HEK293 (cell line): Measurements from ENCODE around the gene INO80B.

Experiments
- CTCF ChIA-PET: fragments of 350-600 bp; formaldehyde crosslinking; extraction: SDS; loops from one replicate; lab custom pipeline; 2021; ENCODE audit warnings: antibody characterized with exemption; lab: Yijun Ruan, JAX
- POLR2A ChIA-PET: fragments of 300-600 bp; formaldehyde crosslinking; extraction: SDS; loops from one replicate; lab custom pipeline; 2020; ENCODE audit warnings: antibody characterized with exemption, inconsistent platforms; lab: Yijun Ruan, JAX
- H3K27ac ChIP-seq: fragments of 200-500 bp; sonication (Bioruptor generic); 2 replicates; pipeline ENCODE4 v1.5.1; 2014; ENCODE audit warnings: low read depth, low read length, control low read depth, inconsistent platforms; ENCODE audit errors: extremely low read depth
- H3K36me3 ChIP-seq, 2 experiments: fragments of 200-500 bp in 1 of 2; sonication (Bioruptor generic) in 1 of 2; 1 replicate in 1 of 2; 2 replicates in 1 of 2; pipeline ENCODE4 v1.5.1; 2014 to 2017; ENCODE audit warnings: inconsistent platforms in 2 of 2, low read length in 2 of 2; ENCODE audit not compliant: control insufficient read depth in 2 of 2, insufficient read depth in 1 of 2
- H3K4me1 ChIP-seq: fragments of 200-500 bp; sonication (Bioruptor generic); 2 replicates; pipeline ENCODE4 v1.5.1; 2014; ENCODE audit warnings: mild to moderate bottlenecking, low read length, inconsistent platforms; ENCODE audit not compliant: control insufficient read depth, insufficient read depth
- H3K4me3 ChIP-seq: 2 replicates; pipeline ENCODE4 v1.5.1; 2011; ENCODE audit warnings: low read depth, mild to moderate bottlenecking, control low read depth, low read length, moderate library complexity
- H3K9me3 ChIP-seq: fragments of 200-500 bp; sonication (Bioruptor generic); 2 replicates; pipeline ENCODE4 v1.5.1; 2014; ENCODE audit warnings: low read depth, low read length, inconsistent platforms; ENCODE audit not compliant: control insufficient read depth, insufficient read depth
- GFI1B ChIP-seq: fragments of 450-650 bp; formaldehyde crosslinking; IDR thresholded peaks from 2 replicates; pipeline ENCODE4 v1.5.1; 2016; ENCODE audit warnings: missing biosample characterization, missing genetic modification characterization
- SP7 ChIP-seq: fragments of 450-650 bp; formaldehyde crosslinking; IDR thresholded peaks from 2 replicates; pipeline ENCODE4 v1.5.1; 2016; ENCODE audit warnings: missing biosample characterization, missing genetic modification characterization
- ZFP41 ChIP-seq: fragments of 450-650 bp; formaldehyde crosslinking; IDR thresholded peaks from 2 replicates; pipeline ENCODE4 v1.5.1; 2016; ENCODE audit warnings: missing biosample characterization, missing genetic modification characterization, borderline replicate concordance
- ZNF138 ChIP-seq: fragments of 450-650 bp; formaldehyde crosslinking; IDR thresholded peaks from 2 replicates; pipeline ENCODE4 v1.5.1; 2016; ENCODE audit warnings: missing biosample characterization, missing genetic modification characterization, borderline replicate concordance
- ZNF530 ChIP-seq: fragments of 450-650 bp; formaldehyde crosslinking; IDR thresholded peaks from 2 replicates; pipeline ENCODE4 v1.5.1; 2016; ENCODE audit warnings: low read depth, missing biosample characterization, missing genetic modification characterization
- ZNF596 ChIP-seq: fragments of 450-650 bp; IDR thresholded peaks from 2 replicates; pipeline ENCODE4 v1.5.0; 2018; ENCODE audit warnings: missing biosample characterization, mild to moderate bottlenecking, missing genetic modification characterization, moderate library complexity
- ZNF776 ChIP-seq: fragments of 450-650 bp; formaldehyde crosslinking; IDR thresholded peaks from 2 replicates; pipeline ENCODE4 v1.5.0; 2017; ENCODE audit warnings: missing biosample characterization, missing genetic modification characterization, borderline replicate concordance
- TF ChIP-seq, protein P1 (sequence below): fragments of 450-650 bp; formaldehyde crosslinking; IDR thresholded peaks from 2 replicates; pipeline ENCODE4 v1.5.1; 2016; ENCODE audit warnings: missing biosample characterization, missing genetic modification characterization
- TF ChIP-seq, protein P2 (sequence below): IDR thresholded peaks from 2 replicates; pipeline ENCODE4 v1.6.1; 2011; ENCODE audit warnings: mild to moderate bottlenecking, low read depth, low read length, borderline replicate concordance
- TF ChIP-seq, protein P3 (sequence below): fragments of 450-650 bp; formaldehyde crosslinking; IDR thresholded peaks from 2 replicates; pipeline ENCODE4 v1.5.1; 2016; ENCODE audit warnings: missing biosample characterization, missing genetic modification characterization
- TF ChIP-seq, protein P4 (sequence below): fragments of 450-650 bp; IDR thresholded peaks from 2 replicates; pipeline ENCODE4 v1.5.1; 2018; ENCODE audit warnings: missing biosample characterization, mild to moderate bottlenecking, missing genetic modification characterization
- TF ChIP-seq, protein P5 (sequence below): fragments of 450-650 bp; formaldehyde crosslinking; IDR thresholded peaks from 2 replicates; pipeline ENCODE4 v1.5.1; 2016; ENCODE audit warnings: missing biosample characterization, missing genetic modification characterization
- TF ChIP-seq, protein P6 (sequence below): fragments of 450-650 bp; formaldehyde crosslinking; IDR thresholded peaks from 2 replicates; pipeline ENCODE4 v1.5.1; 2016; ENCODE audit warnings: missing biosample characterization, missing genetic modification characterization

Gene INO80B

DNA sequence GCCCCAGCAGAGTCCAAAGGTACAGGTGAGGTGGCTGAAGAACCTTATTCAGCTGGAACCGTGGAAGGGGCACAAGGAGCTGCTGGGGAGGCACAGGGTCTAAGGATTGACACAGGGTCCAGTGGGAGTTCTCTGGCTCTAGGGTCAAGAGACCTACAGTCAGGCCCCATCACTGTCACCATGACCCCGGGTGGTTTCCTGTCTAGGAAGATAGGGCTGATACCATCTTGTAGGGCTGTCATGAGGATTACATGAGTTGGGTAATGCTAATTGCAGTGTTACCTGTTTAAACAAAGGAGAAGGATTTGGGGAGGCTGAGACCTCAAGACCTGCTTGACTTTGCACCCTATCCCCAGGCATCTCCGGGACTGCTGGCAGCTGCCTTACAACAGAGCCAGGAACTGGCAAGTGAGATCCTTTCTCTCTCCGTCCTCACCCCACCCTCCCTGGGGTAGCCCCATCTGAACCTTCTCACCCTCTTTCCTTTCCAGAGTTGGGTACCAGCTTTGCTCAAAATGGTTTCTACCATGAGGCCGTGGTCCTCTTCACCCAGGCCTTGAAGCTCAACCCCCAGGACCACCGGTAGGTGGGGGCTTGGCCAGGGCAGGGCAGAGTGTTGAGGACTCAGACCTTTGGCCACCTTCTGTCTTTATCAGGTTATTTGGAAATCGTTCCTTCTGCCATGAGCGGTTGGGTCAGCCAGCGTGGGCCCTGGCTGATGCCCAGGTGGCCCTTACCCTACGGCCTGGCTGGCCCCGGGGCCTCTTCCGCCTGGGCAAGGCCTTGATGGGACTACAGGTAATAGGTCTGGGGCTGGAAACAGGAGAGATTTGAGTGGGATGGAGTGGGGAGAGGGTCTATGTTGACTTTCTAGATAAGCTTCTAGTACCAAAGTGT lies 37.0 kb downstream of the INO80B start:
- POLR2A ChIA-PET = no interaction called here
- TF ChIP-seq ZFP41 (tag by site-specific recombination) (no peak), ZNF138 (tag by site-specific recombination) (no peak), GFI1B (tag by site-specific recombination) (no peak), SP7 (tag by site-specific recombination) (no peak)
- TF ChIP-seq, protein P1, sequence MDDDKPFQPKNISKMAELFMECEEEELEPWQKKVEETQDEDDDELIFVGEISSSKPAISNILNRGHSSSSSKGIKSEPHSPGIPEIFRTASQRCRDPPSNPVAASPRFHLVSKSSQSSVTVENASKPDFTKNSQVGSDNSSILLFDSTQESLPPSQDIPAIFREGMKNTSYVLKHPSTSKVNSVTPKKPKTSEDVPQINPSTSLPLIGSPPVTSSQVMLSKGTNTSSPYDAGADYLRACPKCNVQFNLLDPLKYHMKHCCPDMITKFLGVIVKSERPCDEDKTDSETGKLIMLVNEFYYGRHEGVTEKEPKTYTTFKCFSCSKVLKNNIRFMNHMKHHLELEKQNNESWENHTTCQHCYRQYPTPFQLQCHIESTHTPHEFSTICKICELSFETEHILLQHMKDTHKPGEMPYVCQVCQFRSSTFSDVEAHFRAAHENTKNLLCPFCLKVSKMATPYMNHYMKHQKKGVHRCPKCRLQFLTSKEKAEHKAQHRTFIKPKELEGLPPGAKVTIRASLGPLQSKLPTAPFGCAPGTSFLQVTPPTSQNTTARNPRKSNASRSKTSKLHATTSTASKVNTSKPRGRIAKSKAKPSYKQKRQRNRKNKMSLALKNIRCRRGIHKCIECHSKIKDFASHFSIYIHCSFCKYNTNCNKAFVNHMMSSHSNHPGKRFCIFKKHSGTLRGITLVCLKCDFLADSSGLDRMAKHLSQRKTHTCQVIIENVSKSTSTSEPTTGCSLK (tag by site-specific recombination) = no peak
- Histone ChIP-seq H3K4me3 (no peak overlapping the region), H3K27ac (no peak overlapping the region), H3K9me3 (no peaks in the 10 kb centered on the region), H3K36me3 (peaks cover 2 to 62% of the 10 kb centered on the region in 2 experiments; a peak in 2 of 3 replicates), H3K4me1 (no peaks in the 10 kb centered on the region)
- CTCF ChIA-PET = interaction anchor here (0.7 to 2.7 kb wide), 3 partner anchors 10 to 95 kb away, joined by 3 to 16 read pairs (median 3); no protein-coding TSS in a partner anchor

DNA sequence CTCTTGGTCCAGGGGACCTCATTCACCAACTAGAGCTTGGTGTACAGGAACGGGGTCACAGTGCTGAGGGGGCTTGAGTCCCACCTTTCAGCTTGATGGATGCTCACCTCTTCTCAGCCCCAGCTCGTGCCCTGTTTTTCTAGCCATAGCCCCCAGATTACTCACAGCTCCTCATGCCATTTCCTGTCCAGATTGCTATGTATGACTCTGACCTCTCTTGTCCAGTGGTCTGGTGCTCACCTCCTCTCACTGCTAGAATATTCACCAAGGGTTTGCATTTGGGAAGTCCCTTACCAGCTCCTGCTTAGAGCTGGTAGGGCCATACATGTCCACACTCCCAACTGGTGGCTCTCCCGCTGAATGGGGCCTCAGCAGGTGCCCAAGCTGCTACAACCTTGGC lies 38.7 kb downstream of the INO80B start:
- ChIA-PET CTCF (interaction anchor here (0.7 to 2.7 kb wide), 3 partner anchors 13 to 246 kb away, joined by 3 to 16 read pairs (median 3); no protein-coding TSS in a partner anchor), POLR2A (interaction anchor here (1.3 kb wide), 1 partner anchor 13 kb away, joined by 5 read pairs; the partner anchor contains the start of gene PCGF1)
- TF ChIP-seq ZNF596 (tag by site-specific recombination) = no peak
- no peak for TF ChIP-seq GFI1B (tag by site-specific recombination)
- TF ChIP-seq, protein P2, sequence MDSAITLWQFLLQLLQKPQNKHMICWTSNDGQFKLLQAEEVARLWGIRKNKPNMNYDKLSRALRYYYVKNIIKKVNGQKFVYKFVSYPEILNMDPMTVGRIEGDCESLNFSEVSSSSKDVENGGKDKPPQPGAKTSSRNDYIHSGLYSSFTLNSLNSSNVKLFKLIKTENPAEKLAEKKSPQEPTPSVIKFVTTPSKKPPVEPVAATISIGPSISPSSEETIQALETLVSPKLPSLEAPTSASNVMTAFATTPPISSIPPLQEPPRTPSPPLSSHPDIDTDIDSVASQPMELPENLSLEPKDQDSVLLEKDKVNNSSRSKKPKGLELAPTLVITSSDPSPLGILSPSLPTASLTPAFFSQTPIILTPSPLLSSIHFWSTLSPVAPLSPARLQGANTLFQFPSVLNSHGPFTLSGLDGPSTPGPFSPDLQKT = no peak
- TF ChIP-seq, protein P3, sequence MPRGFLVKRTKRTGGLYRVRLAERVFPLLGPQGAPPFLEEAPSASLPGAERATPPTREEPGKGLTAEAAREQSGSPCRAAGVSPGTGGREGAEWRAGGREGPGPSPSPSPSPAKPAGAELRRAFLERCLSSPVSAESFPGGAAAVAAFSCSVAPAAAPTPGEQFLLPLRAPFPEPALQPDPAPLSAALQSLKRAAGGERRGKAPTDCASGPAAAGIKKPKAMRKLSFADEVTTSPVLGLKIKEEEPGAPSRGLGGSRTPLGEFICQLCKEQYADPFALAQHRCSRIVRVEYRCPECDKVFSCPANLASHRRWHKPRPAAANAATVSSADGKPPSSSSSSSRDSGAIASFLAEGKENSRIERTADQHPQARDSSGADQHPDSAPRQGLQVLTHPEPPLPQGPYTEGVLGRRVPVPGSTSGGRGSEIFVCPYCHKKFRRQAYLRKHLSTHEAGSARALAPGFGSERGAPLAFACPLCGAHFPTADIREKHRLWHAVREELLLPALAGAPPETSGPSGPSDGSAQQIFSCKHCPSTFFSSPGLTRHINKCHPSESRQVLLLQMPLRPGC = no peak
- TF ChIP-seq, protein P4, sequence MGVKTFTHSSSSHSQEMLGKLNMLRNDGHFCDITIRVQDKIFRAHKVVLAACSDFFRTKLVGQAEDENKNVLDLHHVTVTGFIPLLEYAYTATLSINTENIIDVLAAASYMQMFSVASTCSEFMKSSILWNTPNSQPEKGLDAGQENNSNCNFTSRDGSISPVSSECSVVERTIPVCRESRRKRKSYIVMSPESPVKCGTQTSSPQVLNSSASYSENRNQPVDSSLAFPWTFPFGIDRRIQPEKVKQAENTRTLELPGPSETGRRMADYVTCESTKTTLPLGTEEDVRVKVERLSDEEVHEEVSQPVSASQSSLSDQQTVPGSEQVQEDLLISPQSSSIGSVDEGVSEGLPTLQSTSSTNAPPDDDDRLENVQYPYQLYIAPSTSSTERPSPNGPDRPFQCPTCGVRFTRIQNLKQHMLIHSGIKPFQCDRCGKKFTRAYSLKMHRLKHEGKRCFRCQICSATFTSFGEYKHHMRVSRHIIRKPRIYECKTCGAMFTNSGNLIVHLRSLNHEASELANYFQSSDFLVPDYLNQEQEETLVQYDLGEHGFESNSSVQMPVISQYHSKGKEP (tag by site-specific recombination) = no peak
- TF ChIP-seq ZNF776 (tag by site-specific recombination) = no peak
- TF ChIP-seq, protein P5, sequence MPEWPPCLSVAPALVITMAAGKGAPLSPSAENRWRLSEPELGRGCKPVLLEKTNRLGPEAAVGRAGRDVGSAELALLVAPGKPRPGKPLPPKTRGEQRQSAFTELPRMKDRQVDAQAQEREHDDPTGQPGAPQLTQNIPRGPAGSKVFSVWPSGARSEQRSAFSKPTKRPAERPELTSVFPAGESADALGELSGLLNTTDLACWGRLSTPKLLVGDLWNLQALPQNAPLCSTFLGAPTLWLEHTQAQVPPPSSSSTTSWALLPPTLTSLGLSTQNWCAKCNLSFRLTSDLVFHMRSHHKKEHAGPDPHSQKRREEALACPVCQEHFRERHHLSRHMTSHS = no peak
- TF ChIP-seq ZNF530 = no peak
- TF ChIP-seq, protein P6, sequence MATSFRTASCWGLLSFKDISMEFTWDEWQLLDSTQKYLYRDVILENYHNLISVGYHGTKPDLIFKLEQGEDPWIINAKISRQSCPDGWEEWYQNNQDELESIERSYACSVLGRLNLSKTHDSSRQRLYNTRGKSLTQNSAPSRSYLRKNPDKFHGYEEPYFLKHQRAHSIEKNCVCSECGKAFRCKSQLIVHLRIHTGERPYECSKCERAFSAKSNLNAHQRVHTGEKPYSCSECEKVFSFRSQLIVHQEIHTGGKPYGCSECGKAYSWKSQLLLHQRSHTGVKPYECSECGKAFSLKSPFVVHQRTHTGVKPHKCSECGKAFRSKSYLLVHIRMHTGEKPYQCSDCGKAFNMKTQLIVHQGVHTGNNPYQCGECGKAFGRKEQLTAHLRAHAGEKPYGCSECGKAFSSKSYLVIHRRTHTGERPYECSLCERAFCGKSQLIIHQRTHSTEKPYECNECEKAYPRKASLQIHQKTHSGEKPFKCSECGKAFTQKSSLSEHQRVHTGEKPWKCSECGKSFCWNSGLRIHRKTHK = no peak
- peaks cover 0 to 55% of the 10 kb centered on the region in 2 experiments; a peak in 2 of 3 replicates for H3K36me3 ChIP-seq
- H3K4me3 ChIP-seq = no peak overlapping the region
- no peak overlapping the region for H3K27ac ChIP-seq
- no peaks in the 10 kb centered on the region for H3K9me3 ChIP-seq
- H3K4me1 ChIP-seq = no peaks in the 10 kb centered on the region
